ENCODE data around the gene MBNL3. TPM values are rescaled to one million over a fixed set of nuclear protein-coding genes. Genes with fewer than 3 reads are reported as not detected.
A peak's percentile ranks its signal among the peaks of the same experiment; 100 is the strongest.

MBNL3 gene, protein sequence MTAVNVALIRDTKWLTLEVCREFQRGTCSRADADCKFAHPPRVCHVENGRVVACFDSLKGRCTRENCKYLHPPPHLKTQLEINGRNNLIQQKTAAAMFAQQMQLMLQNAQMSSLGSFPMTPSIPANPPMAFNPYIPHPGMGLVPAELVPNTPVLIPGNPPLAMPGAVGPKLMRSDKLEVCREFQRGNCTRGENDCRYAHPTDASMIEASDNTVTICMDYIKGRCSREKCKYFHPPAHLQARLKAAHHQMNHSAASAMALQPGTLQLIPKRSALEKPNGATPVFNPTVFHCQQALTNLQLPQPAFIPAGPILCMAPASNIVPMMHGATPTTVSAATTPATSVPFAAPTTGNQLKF
- 7.3 and 7.7 TPM in 2 replicates for total RNA-seq
- long read RNA-seq, partial matches to known transcripts, result 0 of 4 reads
- long read RNA-seq, other reads (novel, unspliced or antisense), result 4 of 4 reads

DNA sequence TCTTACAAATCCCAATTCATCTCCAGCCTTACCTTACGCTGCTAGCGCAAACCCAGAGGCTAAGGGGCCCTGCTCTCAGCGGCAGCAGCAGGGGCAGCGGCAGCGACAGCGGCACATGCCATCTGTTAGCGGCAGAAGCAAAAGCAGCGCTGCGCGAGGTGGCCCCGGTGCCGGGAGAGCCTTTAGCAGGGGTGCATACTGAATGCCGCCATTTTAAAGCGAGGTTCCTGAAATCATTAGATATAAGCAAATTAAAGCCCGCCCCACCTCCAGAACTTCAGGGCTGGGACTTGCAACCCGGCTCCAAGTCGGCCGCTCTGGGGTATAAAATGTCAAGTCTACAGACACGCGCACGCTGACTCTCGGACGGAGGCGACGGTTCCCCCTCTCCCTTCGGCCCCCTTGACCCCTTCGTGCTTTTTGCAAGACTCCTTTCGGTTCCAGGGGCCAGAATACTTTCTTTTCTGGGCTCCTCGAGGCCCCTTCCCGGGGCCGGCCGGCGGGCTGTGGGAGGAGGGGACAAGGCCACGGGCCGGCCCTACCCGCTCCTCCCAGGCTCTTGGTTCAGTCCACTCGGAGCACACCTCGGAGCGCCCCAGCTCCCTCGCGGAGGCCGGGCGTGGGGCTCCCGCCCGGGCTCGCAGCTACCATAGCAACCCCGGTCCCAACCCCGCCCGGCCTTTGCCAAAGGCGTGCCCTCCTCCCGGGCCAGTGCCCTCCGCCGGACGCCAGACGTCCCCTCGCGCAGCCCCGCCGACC is at the start of gene MBNL3:
TSS of gene MBNL3 (minus strand) at position 220 of the 759 bp plus-strand sequence. CDS start 49,427 bp downstream, outside the sequence.
- peak within 1 kb of the TSS; percentile 94 for H3K4me3 Mint-ChIP-seq (ENCODE audit: unreplicated experiment)
- peaks cover 16% of the 10 kb centered on the region for H3K4me1 Mint-ChIP-seq (ENCODE audit: unreplicated experiment)
- H3K27ac Mint-ChIP-seq (ENCODE audit: unreplicated experiment), result peak within 1 kb of the TSS; percentile 80
- no peaks in the 10 kb centered on the region for H3K9me3 Mint-ChIP-seq (ENCODE audit: unreplicated experiment)
- peak; percentile 87 for DNase-seq (ENCODE audit: extremely low spot score, unreplicated experiment)
- H3K36me3 Mint-ChIP-seq (ENCODE audit: unreplicated experiment), result no peaks in the 10 kb centered on the region
- TF ChIP-seq, protein P1, sequence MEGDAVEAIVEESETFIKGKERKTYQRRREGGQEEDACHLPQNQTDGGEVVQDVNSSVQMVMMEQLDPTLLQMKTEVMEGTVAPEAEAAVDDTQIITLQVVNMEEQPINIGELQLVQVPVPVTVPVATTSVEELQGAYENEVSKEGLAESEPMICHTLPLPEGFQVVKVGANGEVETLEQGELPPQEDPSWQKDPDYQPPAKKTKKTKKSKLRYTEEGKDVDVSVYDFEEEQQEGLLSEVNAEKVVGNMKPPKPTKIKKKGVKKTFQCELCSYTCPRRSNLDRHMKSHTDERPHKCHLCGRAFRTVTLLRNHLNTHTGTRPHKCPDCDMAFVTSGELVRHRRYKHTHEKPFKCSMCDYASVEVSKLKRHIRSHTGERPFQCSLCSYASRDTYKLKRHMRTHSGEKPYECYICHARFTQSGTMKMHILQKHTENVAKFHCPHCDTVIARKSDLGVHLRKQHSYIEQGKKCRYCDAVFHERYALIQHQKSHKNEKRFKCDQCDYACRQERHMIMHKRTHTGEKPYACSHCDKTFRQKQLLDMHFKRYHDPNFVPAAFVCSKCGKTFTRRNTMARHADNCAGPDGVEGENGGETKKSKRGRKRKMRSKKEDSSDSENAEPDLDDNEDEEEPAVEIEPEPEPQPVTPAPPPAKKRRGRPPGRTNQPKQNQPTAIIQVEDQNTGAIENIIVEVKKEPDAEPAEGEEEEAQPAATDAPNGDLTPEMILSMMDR (IDR thresholded peaks at IDR 0.05), result no peak
- H3K27me3 Mint-ChIP-seq (ENCODE audit: unreplicated experiment), result peaks cover 31% of the 10 kb centered on the region

DNA sequence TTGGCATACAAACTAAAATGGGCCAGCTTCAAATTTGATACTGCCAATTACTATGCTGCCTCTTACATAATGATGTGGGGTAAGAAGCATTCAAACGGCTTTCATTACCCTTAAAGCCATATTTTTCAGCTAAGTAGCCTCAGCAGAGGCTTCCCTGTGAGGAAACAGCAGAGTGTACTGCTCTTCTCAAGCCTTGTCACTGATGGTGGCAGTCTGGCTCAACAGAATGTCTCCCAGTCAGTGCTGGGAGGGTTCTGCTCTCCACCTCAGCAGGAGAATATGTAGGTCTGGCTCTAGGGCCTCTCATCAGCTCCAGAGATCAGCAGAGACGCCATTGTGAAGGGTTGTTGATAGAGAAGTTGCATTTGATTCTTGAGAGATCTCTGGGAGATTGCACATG is 44.6 kb upstream of the MBNL3 start:
- Mint-ChIP-seq H3K36me3 (ENCODE audit: unreplicated experiment) (no peaks in the 10 kb centered on the region), H3K27me3 (ENCODE audit: unreplicated experiment) (peaks cover 6% of the 10 kb centered on the region), H3K27ac (ENCODE audit: unreplicated experiment) (no peak overlapping the region), H3K9me3 (ENCODE audit: unreplicated experiment) (peaks cover 3% of the 10 kb centered on the region), H3K4me1 (ENCODE audit: unreplicated experiment) (peaks cover 3% of the 10 kb centered on the region), H3K4me3 (ENCODE audit: unreplicated experiment) (no peak overlapping the region)
- no peak for DNase-seq (ENCODE audit: extremely low spot score, unreplicated experiment)
- TF ChIP-seq, protein P1 (IDR thresholded peaks at IDR 0.05), result no peak

DNA sequence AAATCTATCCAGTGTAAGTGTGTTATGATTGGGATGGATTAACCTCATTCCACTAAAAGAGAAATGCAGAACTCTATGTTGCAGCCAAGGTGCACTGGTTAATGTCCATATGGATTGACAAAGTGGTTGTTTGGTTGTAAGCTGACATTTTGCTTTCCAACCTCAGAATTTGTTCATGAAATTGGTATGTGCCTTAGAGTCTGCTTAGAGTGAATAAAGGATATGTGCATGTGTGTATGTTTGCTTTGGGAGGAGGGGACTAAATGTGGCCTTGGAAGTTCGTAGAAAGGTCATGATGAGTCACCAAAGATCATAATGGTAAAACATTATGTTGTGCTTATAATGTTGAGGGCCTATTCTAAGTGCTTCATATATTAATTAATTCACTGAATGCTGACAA is 44.1 kb upstream of the MBNL3 start:
- H3K27me3 Mint-ChIP-seq (ENCODE audit: unreplicated experiment), result peaks cover 10% of the 10 kb centered on the region
- H3K9me3 Mint-ChIP-seq (ENCODE audit: unreplicated experiment), result peaks cover 6% of the 10 kb centered on the region
- no peak overlapping the region for H3K27ac Mint-ChIP-seq (ENCODE audit: unreplicated experiment)
- H3K4me1 Mint-ChIP-seq (ENCODE audit: unreplicated experiment), result peaks cover 3% of the 10 kb centered on the region
- H3K4me3 Mint-ChIP-seq (ENCODE audit: unreplicated experiment), result no peak overlapping the region
- TF ChIP-seq, protein P1 (IDR thresholded peaks at IDR 0.05), result no peak
- H3K36me3 Mint-ChIP-seq (ENCODE audit: unreplicated experiment), result no peaks in the 10 kb centered on the region
- no peak for DNase-seq (ENCODE audit: extremely low spot score, unreplicated experiment)

DNA sequence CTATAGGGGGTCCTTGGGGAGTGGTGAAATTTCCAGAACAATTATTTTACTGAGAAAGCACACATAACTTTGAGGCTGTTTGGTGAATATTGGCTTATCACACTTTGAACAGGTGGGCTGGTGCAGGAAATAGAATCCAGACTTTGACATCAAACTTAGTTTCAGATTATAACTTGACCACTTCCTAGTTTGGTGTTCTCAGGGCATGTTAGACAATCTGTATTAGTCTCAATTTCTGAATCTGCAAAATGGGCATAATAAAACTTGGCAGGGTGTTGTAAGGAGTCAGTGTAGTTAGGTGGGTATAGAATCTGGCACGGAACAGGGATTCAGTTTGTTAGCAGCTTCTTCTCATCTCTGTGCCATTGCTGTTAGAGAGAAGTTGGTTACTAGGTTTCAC is 43.3 kb upstream of the MBNL3 start:
- Mint-ChIP-seq H3K27ac (ENCODE audit: unreplicated experiment) (no peak overlapping the region), H3K9me3 (ENCODE audit: unreplicated experiment) (peaks cover 6% of the 10 kb centered on the region), H3K36me3 (ENCODE audit: unreplicated experiment) (no peaks in the 10 kb centered on the region), H3K4me3 (ENCODE audit: unreplicated experiment) (no peak overlapping the region), H3K27me3 (ENCODE audit: unreplicated experiment) (peaks cover 14% of the 10 kb centered on the region), H3K4me1 (ENCODE audit: unreplicated experiment) (peaks cover 3% of the 10 kb centered on the region)
- TF ChIP-seq, protein P1 (IDR thresholded peaks at IDR 0.05), result no peak
- no peak for DNase-seq (ENCODE audit: extremely low spot score, unreplicated experiment)

DNA sequence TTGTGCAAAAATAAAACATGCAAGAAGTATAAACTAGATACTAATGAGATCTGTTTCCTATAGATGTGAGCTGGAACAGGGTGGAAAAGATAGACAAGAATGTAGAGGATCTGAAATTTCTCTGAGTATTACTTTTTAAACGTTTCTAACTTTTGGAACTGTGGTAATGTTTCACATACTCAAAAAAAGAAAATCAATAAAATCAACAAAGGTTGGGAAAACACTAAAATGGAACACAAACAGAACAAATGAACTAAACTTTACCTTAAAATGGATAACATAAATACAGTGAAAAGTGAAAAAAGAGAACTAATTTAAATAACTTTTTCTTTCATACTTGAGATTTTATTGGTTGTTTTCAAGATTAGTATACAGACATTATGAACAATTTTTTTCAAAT is 32.0 kb upstream of the MBNL3 start:
- Mint-ChIP-seq H3K4me3 (ENCODE audit: unreplicated experiment) (no peak overlapping the region), H3K27me3 (ENCODE audit: unreplicated experiment) (peaks cover 24% of the 10 kb centered on the region), H3K4me1 (ENCODE audit: unreplicated experiment) (no peaks in the 10 kb centered on the region), H3K36me3 (ENCODE audit: unreplicated experiment) (no peaks in the 10 kb centered on the region), H3K27ac (ENCODE audit: unreplicated experiment) (no peak overlapping the region), H3K9me3 (ENCODE audit: unreplicated experiment) (no peaks in the 10 kb centered on the region)
- no peak for DNase-seq (ENCODE audit: extremely low spot score, unreplicated experiment)
- TF ChIP-seq, protein P1 (IDR thresholded peaks at IDR 0.05), result no peak

All from osteocyte (in vitro differentiated cells).